ENCODE data around the gene OR7A5.

OR7A5 gene

GRCh38 chr19:14837391-14837790, 2.4 kb upstream of the OR7A5 start:
- no peak for TF ChIP-seq ZFX (IDR thresholded peaks at IDR 0.05; ENCODE audit: borderline replicate concordance)
- TF ChIP-seq CTCF (IDR thresholded peaks at IDR 0.05) = no peak
- H3K27ac ChIP-seq = no peak overlapping the region

GRCh38 chr19:14830702-14831101, 4.3 kb downstream of the OR7A5 start:
- H3K27ac ChIP-seq = no peak overlapping the region
- TF ChIP-seq CTCF (IDR thresholded peaks at IDR 0.05) (no peak), ZFX (IDR thresholded peaks at IDR 0.05; ENCODE audit: borderline replicate concordance) (no peak)

DNA sequence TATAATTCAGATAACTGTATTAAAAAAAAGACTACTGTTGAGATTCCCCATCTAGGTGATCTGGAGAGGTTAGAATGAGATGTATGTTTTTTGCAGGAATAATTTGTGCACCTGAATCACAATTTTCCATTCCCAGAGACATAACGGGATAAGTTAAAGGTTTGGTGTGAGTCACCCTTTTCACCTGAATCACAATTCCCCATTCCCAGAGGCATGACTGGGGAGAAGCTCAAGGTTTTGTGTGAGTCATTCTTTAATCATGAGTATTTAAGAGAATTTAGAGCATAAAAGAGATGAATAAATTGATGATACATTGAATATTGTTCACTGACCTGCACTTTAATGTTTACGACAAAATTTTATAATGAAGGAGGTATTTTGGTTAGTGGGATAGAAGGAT, 9.0 kb downstream of the OR7A5 start:
- H3K27ac ChIP-seq = no peak overlapping the region
- TF ChIP-seq ZFX (IDR thresholded peaks at IDR 0.05; ENCODE audit: borderline replicate concordance) (no peak), CTCF (IDR thresholded peaks at IDR 0.05) (no peak)

DNA sequence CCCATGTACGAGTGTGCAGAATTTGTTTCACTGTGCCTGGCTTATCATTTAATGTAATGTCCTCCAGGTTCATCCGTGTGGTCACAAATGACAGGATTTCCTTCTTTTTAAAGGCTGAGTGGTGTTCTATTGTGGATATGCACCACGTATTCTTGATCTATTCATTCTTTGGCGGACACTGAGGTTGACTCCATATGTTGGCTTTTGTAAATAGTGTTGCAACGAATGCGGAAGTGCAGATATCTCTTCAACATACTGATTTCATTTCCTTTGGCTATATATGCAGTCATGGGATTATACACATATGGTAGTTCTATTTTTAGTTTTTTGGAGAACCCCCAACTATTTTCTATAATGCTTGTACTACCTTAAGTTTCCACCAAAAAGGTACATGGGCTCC, 13.0 kb downstream of the OR7A5 start:
- H3K27ac ChIP-seq = no peak overlapping the region
- TF ChIP-seq ZFX (IDR thresholded peaks at IDR 0.05; ENCODE audit: borderline replicate concordance) (no peak), CTCF (IDR thresholded peaks at IDR 0.05) (no peak)

GRCh38 chr19:14818588-14818987, 16.4 kb downstream of the OR7A5 start:
- TF ChIP-seq ZFX (IDR thresholded peaks at IDR 0.05; ENCODE audit: borderline replicate concordance) = no peak
- no peak for TF ChIP-seq CTCF (IDR thresholded peaks at IDR 0.05)
- H3K27ac ChIP-seq = no peak overlapping the region

DNA sequence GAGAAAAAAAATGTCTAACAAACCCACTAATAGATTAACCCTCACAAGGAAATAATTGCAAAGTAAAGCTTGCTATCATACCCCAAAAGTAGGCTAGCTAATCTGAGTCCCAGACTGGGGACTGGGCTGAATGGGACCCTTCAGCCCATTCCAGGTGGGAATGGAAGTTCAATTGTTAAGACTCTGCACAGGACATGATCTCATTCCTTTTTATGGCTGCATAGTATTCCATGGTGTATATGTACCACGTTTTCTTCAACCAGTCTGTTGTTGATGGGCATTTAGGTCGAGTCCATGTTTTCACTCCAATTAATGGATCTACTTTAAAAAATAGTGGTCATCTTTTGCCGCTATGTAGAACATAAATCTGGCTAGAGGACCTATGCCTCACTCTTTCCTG, 17.9 kb downstream of the OR7A5 start:
- no peak overlapping the region for H3K27ac ChIP-seq
- no peak for TF ChIP-seq ZFX (IDR thresholded peaks at IDR 0.05; ENCODE audit: borderline replicate concordance)
- TF ChIP-seq CTCF (IDR thresholded peaks at IDR 0.05) = no peak

DNA sequence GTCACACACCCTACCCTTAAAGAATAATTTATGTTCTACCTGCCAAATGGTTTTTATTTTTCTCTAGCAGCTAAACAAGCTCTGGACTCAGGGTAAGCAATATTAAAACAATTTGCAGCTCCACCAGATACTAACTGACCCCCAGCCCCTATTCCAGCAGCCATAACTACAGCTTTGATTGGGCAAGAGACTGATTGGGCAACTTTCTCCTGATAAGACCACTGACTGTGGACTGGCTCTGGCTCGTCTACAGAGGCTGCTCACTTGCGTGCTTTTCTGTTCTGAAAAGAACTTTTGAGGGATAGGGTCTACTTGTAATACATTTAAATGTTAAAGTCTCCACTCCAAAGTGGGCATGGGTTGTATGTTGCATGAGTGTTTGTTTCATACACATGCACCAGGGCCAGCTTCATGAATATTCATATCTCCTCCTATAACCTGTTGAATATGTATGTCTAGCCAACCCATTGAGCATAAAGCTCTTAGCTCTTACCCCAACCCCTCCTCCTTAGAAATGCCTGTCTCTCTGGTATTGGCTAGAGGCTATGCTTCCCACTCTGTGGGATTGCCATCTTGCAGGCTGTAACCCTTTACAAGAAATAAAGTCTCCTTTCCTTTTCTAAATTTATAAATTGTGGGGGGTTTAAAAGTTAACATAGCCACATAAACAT, 19.9 kb downstream of the OR7A5 start:
- no peak overlapping the region for H3K27ac ChIP-seq
- TF ChIP-seq CTCF (IDR thresholded peaks at IDR 0.05) (no peak), ZFX (IDR thresholded peaks at IDR 0.05; ENCODE audit: borderline replicate concordance) (no peak)

All from 22Rv1 (cell line).